ENCODE results near the gene UBQLN2. TPM values are rescaled to one million over a fixed set of nuclear protein-coding genes. Genes with fewer than 3 reads are reported as not detected.

Gene UBQLN2
- total RNA-seq, 4 donors from 2014 or later: 23.2 to 27.8 (median 27.6) TPM

DNA sequence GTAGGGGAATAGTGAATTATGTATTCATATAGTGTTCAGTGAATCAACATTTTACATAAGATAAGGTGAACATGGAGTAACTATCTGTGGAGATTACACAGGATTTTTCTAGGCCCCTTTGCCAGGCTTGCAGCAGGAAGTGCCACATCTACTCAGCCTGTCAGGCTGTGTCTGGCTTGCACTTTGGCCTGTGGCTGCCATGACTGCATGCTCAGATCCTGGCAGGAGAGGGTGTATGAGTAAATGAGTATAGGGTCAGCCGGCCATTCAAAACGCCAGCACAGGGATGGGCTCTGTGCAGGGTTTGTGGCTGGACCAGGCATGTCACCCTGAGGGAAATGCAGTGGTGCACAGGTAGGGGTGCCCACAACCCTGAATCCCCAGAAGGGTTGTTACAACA is 51.9 kb downstream of the UBQLN2 start:
- no peak overlapping the region for H3K4me3 ChIP-seq (ENCODE audit: low read depth, poor library complexity, severe bottlenecking)
- no peak for TF ChIP-seq POLR2A (IDR thresholded peaks at IDR 0.05)
- TF ChIP-seq, protein P1, sequence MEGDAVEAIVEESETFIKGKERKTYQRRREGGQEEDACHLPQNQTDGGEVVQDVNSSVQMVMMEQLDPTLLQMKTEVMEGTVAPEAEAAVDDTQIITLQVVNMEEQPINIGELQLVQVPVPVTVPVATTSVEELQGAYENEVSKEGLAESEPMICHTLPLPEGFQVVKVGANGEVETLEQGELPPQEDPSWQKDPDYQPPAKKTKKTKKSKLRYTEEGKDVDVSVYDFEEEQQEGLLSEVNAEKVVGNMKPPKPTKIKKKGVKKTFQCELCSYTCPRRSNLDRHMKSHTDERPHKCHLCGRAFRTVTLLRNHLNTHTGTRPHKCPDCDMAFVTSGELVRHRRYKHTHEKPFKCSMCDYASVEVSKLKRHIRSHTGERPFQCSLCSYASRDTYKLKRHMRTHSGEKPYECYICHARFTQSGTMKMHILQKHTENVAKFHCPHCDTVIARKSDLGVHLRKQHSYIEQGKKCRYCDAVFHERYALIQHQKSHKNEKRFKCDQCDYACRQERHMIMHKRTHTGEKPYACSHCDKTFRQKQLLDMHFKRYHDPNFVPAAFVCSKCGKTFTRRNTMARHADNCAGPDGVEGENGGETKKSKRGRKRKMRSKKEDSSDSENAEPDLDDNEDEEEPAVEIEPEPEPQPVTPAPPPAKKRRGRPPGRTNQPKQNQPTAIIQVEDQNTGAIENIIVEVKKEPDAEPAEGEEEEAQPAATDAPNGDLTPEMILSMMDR (IDR thresholded peaks at IDR 0.05): no peak
- no peak for DNase-seq (ENCODE audit: low spot score in 2 of 2)
- WGBS, 2 donors: 88 to 89% methylated on average over 2 of the region's 2 CpGs
- intact Hi-C loops (cut with DNase I; ENCODE audit: low total_unique reads): no loop called here

Other genes with a start within 250 kb of the UBQLN2 start
- gene NBDY, start 165.6 kb downstream of the UBQLN2 start, total RNA-seq: 10 to 100 TPM; 13.7 to 23.5 (median 16.6) TPM